Measurements from ENCODE around the gene DUSP6. TPM values are rescaled to one million over a fixed set of nuclear protein-coding genes. Genes with fewer than 3 reads are reported as not detected.

Gene DUSP6
- total and polyA plus RNA-seq, 2 of the 13 experiments (the other 11 are each of a cell fraction or from before 2014, with no cell fraction given) = 40.9 to 161 TPM

DNA sequence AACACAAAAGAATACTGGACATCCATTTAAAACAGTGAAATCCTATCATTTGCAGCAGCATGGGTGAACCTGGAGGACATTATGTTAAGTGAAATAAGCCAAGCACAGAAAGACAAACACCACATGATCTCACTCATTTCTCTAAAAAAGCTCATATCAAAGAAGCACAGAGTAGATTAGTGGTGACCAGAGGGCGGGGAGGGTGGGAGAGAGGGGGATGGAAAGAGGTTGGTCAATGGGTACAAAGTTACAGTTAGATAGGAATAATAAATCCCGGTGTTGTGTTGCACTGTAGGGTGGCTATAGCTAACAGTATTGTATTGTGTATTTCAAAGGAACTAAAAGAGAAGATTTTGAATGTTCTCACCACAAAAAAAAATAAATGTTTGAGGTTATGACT, 52.4 kb downstream of the DUSP6 start:
- Histone ChIP-seq H3K36me3 (replicated peaks in 1 of 2; ENCODE audit: control insufficient read depth in 1 of 2, insufficient read depth in 2 of 2, low read length in 2 of 2) (no peaks in the 10 kb centered on the region), H3K9me3 (ENCODE audit: low read length) (no peaks in the 10 kb centered on the region), H2AFZ (ENCODE audit: low read length) (no peak overlapping the region), H3K4me1 (ENCODE audit: insufficient read depth, low read length) (no peaks in the 10 kb centered on the region), H3K27ac (ENCODE audit: extremely low read length, insufficient read depth, low read length) (no peak overlapping the region), H3K9ac (ENCODE audit: insufficient read depth, low read depth, low read length) (no peak overlapping the region), H3K79me2 (ENCODE audit: insufficient read depth, low read length) (no peaks in the 10 kb centered on the region), H3K4me2 (ENCODE audit: low read depth, low read length) (no peak overlapping the region), H3K4me3 (replicated peaks in 1 of 3; ENCODE audit: insufficient read depth in 1 of 3, low read depth in 2 of 3, low read length in 3 of 3) (no peak overlapping the region), H3K27me3 (ENCODE audit: control insufficient read depth in 1 of 2, insufficient read depth in 2 of 2, low read length in 2 of 2) (no peaks in the 10 kb centered on the region; a peak in 1 of 5 replicates), H4K20me1 (ENCODE audit: insufficient read depth, low read length) (no peaks in the 10 kb centered on the region)
- in situ Hi-C loops (cut with HindIII; ENCODE audit: extremely low pct_ligation_motif_present, low pct_unique_long_range_greater_than_20kb) (no loop called here), intact Hi-C loops (cut with micrococcal nuclease; ENCODE audit: unreplicated experiment) (no loop called here)
- FAIRE-seq (no peak), DNase-seq (ENCODE audit: low spot score) (no peak), ATAC-seq (no peak)
- BruUV-seq (replicated peaks) = no TSS peak
- TF ChIP-seq GZF1 (CRISPR knock-in tag; IDR thresholded peaks at IDR 0.05) = no peak
- TF ChIP-seq HNRNPK (IDR thresholded peaks at IDR 0.05; ENCODE audit: low read depth, low read length, poor library complexity, severe bottlenecking) = peak; percentile 23
- TF ChIP-seq ZNF24 (IDR thresholded peaks at IDR 0.05) = no peak
- ChIA-PET POLR2A (no interaction called here), CTCF (ENCODE audit: low intra/inter-chr PET ratio, low total read pairs) (no interaction called here)
- 2% methylated on average over 2 of the region's 2 CpGs for WGBS (ENCODE audit: low lambda C conversion rate)

DNA sequence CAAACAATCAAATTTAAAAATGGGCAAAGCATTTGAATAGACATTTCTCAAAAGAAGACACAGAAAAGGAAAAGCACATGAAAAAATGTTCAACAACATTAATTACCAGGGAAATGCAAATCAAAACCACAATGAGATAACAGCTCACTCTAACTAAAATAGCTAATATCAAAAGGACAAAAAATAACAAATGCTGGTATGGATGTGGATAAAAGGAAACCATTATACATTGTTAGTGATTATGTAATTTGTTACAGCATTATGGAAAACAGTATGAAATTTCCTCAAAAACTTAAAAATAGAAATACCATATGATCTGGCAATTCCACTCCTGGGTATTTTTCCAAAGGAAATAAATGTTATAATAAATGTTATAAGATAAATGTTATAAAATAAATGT, 52.9 kb downstream of the DUSP6 start:
- no peaks in the 10 kb centered on the region for H4K20me1 ChIP-seq (ENCODE audit: insufficient read depth, low read length)
- intact Hi-C loops (cut with micrococcal nuclease; ENCODE audit: unreplicated experiment) (no loop called here), in situ Hi-C loops (cut with HindIII; ENCODE audit: extremely low pct_ligation_motif_present, low pct_unique_long_range_greater_than_20kb) (no loop called here)
- H3K27ac ChIP-seq (ENCODE audit: extremely low read length, insufficient read depth, low read length) = no peak overlapping the region
- FAIRE-seq (no peak), ATAC-seq (no peak), DNase-seq (ENCODE audit: low spot score) (no peak)
- no peak overlapping the region for H3K4me3 ChIP-seq (replicated peaks in 1 of 3; ENCODE audit: insufficient read depth in 1 of 3, low read depth in 2 of 3, low read length in 3 of 3)
- no peaks in the 10 kb centered on the region for H3K4me1 ChIP-seq (ENCODE audit: insufficient read depth, low read length)
- CTCF ChIA-PET (ENCODE audit: low intra/inter-chr PET ratio, low total read pairs) = no interaction called here
- H3K9ac ChIP-seq (ENCODE audit: insufficient read depth, low read depth, low read length) = no peak overlapping the region
- H3K79me2 ChIP-seq (ENCODE audit: insufficient read depth, low read length) = no peaks in the 10 kb centered on the region
- BruUV-seq (replicated peaks) = no TSS peak
- H3K27me3 ChIP-seq (ENCODE audit: control insufficient read depth in 1 of 2, insufficient read depth in 2 of 2, low read length in 2 of 2) = no peaks in the 10 kb centered on the region; a peak in 1 of 5 replicates
- no peak overlapping the region for H2AFZ ChIP-seq (ENCODE audit: low read length)
- no peaks in the 10 kb centered on the region for H3K36me3 ChIP-seq (replicated peaks in 1 of 2; ENCODE audit: control insufficient read depth in 1 of 2, insufficient read depth in 2 of 2, low read length in 2 of 2)
- no peak overlapping the region for H3K4me2 ChIP-seq (ENCODE audit: low read depth, low read length)
- POLR2A ChIA-PET = no interaction called here
- H3K9me3 ChIP-seq (ENCODE audit: low read length) = no peaks in the 10 kb centered on the region
- TF ChIP-seq ZNF772 (CRISPR knock-in tag; IDR thresholded peaks at IDR 0.05) (no peak), ZNF12 (CRISPR knock-in tag; IDR thresholded peaks at IDR 0.05) (no peak), ZMYM2 (CRISPR knock-in tag; IDR thresholded peaks at IDR 0.05) (no peak), ZNF780A (CRISPR knock-in tag; IDR thresholded peaks at IDR 0.05) (no peak), ZNF24 (IDR thresholded peaks at IDR 0.05) (no peak), NKX3-1 (CRISPR knock-in tag; IDR thresholded peaks at IDR 0.05) (no peak), ZNF33A (CRISPR knock-in tag; IDR thresholded peaks at IDR 0.05; ENCODE audit: borderline replicate concordance) (no peak), JUNB (CRISPR knock-in tag; IDR thresholded peaks at IDR 0.05; ENCODE audit: borderline replicate concordance) (no peak)
- TF ChIP-seq, protein P1, sequence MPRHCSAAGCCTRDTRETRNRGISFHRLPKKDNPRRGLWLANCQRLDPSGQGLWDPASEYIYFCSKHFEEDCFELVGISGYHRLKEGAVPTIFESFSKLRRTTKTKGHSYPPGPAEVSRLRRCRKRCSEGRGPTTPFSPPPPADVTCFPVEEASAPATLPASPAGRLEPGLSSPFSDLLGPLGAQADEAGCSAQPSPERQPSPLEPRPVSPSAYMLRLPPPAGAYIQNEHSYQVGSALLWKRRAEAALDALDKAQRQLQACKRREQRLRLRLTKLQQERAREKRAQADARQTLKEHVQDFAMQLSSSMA (CRISPR knock-in tag; IDR thresholded peaks at IDR 0.05) = no peak
- TF ChIP-seq, protein P2, sequence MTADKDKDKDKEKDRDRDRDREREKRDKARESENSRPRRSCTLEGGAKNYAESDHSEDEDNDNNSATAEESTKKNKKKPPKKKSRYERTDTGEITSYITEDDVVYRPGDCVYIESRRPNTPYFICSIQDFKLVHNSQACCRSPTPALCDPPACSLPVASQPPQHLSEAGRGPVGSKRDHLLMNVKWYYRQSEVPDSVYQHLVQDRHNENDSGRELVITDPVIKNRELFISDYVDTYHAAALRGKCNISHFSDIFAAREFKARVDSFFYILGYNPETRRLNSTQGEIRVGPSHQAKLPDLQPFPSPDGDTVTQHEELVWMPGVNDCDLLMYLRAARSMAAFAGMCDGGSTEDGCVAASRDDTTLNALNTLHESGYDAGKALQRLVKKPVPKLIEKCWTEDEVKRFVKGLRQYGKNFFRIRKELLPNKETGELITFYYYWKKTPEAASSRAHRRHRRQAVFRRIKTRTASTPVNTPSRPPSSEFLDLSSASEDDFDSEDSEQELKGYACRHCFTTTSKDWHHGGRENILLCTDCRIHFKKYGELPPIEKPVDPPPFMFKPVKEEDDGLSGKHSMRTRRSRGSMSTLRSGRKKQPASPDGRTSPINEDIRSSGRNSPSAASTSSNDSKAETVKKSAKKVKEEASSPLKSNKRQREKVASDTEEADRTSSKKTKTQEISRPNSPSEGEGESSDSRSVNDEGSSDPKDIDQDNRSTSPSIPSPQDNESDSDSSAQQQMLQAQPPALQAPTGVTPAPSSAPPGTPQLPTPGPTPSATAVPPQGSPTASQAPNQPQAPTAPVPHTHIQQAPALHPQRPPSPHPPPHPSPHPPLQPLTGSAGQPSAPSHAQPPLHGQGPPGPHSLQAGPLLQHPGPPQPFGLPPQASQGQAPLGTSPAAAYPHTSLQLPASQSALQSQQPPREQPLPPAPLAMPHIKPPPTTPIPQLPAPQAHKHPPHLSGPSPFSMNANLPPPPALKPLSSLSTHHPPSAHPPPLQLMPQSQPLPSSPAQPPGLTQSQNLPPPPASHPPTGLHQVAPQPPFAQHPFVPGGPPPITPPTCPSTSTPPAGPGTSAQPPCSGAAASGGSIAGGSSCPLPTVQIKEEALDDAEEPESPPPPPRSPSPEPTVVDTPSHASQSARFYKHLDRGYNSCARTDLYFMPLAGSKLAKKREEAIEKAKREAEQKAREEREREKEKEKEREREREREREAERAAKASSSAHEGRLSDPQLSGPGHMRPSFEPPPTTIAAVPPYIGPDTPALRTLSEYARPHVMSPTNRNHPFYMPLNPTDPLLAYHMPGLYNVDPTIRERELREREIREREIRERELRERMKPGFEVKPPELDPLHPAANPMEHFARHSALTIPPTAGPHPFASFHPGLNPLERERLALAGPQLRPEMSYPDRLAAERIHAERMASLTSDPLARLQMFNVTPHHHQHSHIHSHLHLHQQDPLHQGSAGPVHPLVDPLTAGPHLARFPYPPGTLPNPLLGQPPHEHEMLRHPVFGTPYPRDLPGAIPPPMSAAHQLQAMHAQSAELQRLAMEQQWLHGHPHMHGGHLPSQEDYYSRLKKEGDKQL (CRISPR knock-in tag; IDR thresholded peaks at IDR 0.05; ENCODE audit: low read depth) = no peak
- TF ChIP-seq, protein P3, sequence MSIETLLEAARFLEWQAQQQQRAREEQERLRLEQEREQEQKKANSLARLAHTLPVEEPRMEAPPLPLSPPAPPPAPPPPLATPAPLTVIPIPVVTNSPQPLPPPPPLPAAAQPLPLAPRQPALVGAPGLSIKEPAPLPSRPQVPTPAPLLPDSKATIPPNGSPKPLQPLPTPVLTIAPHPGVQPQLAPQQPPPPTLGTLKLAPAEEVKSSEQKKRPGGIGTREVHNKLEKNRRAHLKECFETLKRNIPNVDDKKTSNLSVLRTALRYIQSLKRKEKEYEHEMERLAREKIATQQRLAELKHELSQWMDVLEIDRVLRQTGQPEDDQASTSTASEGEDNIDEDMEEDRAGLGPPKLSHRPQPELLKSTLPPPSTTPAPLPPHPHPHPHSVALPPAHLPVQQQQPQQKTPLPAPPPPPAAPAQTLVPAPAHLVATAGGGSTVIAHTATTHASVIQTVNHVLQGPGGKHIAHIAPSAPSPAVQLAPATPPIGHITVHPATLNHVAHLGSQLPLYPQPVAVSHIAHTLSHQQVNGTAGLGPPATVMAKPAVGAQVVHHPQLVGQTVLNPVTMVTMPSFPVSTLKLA (IDR thresholded peaks at IDR 0.05) = no peak
